GM21717 (cell line): ENCODE measurements around the gene ZC3H18.
A peak's percentile ranks its signal among the peaks of the same experiment; 100 is the strongest.

ENCODE experiments used
- ATAC-seq: cut with Tn5 transposase; IDR thresholded peaks from one replicate; pipeline ENCODE4 v1.9.1; 2021; ENCODE audit warnings: mild to moderate bottlenecking, moderate library complexity; ENCODE audit not compliant: unreplicated experiment

ZC3H18 gene

DNA sequence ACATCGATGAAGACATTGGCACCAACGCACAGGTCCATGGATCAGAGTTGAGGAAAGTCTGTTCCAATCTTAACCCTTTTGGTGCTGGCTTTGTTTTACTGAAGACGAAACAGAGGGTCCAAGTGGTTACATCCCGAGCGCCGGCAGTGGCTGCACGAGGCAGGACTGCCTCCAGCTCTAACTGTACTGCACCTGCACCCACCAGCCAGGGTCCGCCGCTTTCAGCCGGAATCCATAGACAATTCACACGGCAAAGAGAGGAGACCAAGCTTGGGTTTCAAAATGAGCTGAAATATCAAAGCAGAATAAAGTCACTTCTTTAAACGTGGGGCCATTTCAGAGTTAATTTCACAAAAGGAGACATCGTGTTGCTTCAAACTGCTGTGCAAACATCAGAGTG is 21.2 kb upstream of the ZC3H18 start:
- no peak for ATAC-seq

DNA sequence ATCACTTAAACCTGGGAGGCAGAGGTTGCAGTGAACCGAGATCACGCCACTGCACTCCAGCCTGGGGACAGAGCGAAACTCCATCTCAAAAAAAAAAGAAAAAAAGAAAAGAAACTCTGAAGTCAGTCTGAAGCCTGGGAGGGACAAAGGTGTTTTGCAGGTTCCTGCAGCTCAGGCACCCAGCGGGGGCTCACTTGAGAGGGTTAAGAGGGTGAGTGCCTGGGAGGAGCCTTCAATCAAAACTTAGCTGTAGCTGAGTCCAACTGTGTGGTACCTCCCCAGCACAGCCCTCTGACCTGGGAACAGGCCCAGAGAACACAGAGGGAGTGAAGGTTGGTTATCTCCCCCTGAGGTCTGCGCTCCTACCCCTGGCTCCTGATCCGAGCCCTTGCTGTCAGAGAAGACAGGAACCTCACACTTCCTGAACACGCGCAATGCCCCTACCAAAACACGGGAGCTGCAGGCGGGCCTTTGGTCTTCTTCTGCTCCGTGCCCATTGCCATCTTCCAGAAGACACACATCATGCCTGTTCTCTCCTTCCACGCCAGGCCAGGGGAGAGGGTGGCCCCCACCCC is 20.4 kb upstream of the ZC3H18 start:
- no peak for ATAC-seq

- ATAC-seq: no peak
Measured at GRCh38 chr16:88550246-88550661, 19.9 kb upstream of the ZC3H18 start.

DNA sequence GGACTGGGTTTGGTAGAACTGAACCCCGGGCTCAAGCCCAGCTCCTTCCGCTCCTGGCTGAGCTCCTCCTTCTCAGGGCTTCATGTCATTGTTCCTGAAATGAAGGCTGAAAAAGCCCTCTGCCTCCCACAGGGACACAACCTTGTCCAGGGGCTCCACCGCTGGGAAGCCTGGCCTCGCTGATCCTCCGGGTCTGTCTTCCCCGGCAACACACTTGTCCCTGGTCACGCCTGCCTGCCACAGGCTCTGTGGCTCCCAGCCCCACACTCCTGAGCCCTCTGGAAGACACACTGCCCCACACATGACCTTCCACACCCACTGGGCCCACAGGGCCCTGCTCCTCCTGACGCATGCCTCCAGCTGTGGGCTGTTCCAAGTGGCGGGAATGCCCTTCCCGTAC is 18.0 kb upstream of the ZC3H18 start:
- no peak for ATAC-seq

- no peak for ATAC-seq
Measured at GRCh38 chr16:88552815-88553214, 17.4 kb upstream of the ZC3H18 start.

DNA sequence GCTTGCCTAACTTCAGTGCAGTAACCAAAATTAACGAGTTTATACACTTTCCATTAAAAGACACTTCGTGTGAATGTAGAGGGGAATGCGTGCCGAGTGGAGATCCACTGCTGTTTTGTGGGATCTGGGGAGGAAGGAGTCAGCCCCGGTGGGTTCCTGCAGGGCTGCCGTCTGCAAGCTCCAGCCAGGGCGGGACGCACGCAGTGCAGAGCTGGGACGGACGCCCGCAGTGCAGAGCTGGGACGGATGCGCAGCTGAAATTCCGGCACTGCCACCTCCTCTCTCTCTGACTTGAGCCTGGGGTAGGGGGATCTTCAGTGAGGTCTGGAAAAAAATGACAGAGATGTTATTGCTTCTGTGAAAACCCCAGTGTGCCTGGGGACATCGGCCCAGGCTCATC is 16.5 kb upstream of the ZC3H18 start:
- no peak for ATAC-seq

DNA sequence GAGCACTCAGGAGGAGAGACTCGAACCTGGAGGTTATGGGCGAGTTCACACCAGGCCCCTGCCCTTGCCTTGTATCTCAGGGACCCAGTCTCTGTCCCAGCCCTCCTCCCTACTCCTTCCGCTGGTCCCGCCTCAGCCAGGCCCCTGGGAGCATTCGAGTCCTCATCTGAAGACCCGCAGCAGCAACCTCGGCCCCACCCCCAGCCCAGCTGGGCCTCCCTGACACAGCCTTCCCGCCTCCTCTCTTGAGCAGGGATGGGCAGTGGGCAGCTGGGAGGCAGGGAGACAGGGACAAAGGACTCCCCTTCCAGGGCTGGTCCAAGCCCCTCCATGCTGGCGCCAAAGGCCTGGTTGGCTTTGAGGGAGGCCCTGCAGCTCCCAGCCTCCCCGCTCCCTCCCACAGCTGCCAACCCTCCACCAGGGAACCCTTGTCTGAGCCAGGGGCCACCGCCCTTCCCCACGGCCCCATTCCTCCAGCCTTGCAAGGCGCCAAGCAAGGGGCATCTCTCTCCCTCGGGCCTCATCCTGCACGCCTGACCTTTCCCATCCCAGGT is 15.4 kb upstream of the ZC3H18 start:
- no peak for ATAC-seq

DNA sequence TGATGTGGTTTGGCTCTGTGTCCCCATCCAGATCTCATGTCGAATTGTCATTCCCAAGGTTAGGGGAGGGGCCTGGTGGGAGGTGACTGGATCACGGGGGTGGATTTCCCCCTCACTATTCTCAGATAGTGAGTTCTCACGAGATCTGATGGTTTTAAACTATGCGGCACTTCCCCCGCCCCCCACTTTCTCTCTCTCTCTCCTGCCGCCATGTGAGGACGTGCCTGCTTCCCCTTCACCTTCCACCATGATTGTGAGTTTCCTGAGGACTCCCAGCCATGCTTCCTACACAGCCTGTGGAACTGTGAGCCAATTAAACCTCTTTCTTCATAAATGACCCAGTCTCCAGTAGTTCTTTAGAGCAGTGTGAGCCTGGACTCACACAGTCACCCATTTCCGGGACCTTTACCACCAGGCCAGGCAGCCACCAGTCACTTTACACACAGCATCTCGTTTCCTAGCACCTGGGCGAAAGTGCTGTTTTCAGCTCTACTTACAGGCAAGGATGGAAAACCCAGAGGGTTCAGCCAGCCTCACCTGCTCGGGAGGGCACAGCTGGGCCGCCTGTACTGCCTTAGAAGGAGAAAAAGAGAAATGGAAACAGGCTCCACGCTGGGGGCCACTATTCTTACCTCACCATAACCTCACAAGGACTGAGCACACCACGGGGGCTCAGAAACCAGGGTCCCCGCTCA is 13.8 kb upstream of the ZC3H18 start:
- ATAC-seq: no peak

- ATAC-seq: no peak
Measured at GRCh38 chr16:88558457-88559442, 11.5 kb upstream of the ZC3H18 start.

GRCh38 chr16:88560714-88561484 is 9.3 kb upstream of the ZC3H18 start:
- ATAC-seq: no peak

- no peak for ATAC-seq
Measured at GRCh38 chr16:88561485-88562359, 8.5 kb upstream of the ZC3H18 start.

DNA sequence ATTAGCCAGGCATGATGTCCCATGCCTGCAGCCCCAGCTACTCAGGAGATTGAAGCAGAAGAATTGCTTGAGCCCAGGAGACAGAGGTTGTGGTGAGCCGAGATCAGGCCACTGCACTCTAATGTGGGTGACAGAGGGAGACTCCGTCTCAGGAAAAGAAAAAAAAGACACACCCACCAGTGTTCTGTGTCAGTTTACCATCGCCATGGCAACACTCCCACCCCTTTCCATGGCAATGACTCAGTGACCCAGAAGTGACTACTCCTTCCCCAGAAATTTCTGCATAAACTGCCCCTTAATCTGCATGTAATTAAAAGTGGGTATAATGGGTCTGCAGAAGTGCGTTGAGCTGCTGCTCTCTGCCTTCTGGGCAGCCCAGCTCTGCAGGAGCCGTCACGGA is 4.0 kb upstream of the ZC3H18 start:
- no peak for ATAC-seq

GRCh38 chr16:88568710-88569613 is 1.2 kb upstream of the ZC3H18 start:
- peak; percentile 0 for ATAC-seq

DNA sequence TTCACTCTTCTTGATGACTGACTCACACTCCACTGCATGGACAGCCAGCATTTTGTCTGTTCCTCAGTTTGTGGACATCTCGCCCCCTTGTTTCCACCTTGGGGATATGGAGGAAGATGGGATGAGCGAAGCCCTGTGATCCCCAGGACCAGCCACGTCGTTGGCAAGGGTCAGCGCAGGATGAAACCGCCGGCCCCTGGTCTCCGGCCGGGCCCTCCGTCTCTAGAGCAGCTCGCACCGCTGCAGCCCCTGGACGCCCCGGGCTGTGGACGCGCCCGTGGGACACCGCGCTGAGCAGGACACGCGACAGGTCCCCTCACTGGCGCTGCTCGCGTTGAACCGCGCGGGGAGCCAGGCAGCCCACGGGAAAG is 604 bp upstream of the ZC3H18 start:
- ATAC-seq: peak; percentile 16

DNA sequence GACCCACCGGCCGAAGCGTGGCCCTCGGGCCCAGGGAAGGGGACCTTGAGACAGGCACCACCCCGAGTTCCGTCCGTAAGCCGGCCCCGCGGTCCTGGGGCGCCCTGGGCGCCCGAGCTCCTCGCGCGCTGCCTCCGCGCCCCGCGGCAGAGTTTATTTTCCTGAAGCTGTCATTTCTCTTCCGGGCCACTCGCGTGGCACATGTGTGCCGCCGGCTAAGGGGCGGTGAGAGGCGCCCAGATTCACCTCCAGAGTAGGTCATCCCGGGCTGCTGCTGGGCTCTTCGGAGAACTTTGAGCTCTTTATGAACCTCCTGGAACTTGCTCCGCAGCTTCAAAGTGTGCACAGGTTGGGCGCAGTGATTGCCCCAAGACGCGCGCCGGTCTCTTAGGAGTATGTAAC is 489 bp downstream of the ZC3H18 start:
- ATAC-seq: no peak

DNA sequence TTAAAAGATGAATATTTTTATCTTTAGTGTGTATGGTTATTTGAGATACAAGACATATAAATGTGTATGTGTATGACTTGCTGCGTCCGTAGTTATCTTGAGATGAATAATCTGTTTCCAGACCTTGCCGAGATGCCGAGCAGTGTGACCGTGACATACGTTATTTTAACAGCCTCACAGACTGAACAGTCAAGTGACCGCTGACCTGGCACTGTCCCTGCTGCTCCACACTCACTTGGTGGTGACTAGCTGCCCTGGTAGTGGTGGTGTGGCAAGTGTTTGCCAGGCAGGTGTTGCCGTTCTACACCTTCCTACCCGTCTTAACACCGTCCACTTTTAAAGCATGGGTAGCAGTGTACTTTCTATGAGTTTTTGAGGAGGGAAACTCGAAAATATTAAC is 5.0 kb downstream of the ZC3H18 start:
- ATAC-seq: no peak

DNA sequence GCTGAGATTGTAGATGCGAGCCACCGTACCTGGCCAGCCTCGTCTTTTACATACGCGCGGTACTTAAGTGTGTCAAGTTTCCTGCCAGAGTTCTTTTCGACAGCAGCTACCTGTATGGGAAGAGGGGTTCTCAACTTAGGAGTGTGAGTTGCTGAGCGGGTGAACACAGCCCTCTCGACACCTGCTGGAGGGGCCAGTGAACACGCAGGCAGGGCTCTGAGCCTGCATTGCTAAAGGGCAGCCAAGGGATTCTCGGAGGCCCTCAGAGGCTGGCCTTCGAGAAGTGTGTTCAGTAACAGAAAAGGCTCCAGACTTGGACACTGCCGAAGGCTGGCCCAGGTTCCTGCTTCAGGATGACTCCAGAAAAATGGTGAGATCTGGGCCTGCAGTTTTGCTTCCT is 6.1 kb downstream of the ZC3H18 start:
- ATAC-seq: no peak

DNA sequence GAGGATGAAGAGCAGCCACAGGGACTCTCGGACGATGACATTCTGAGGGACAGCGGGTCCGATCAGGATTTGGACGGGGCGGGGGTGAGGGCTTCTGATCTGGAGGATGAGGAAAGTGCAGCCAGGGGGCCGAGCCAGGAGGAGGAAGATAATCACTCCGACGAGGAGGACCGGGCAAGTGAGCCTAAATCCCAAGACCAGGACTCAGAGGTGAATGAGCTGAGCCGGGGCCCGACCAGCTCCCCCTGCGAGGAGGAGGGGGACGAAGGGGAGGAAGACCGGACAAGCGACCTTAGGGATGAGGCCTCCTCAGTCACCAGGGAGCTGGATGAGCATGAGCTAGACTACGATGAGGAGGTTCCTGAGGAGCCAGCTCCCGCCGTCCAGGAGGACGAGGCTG is 7.0 kb downstream of the ZC3H18 start:
- no peak for ATAC-seq
